ENCODE data around the gene FXYD3.
A peak's percentile ranks its signal among the peaks of the same experiment; 100 is the strongest.

FXYD3 gene

GRCh38 chr19:35106291-35106583 lies 9.4 kb upstream of the FXYD3 start:
- DNase-seq (ENCODE audit: low read depth in 3 of 3), result no peak

GRCh38 chr19:35106898-35107541 lies 8.6 kb upstream of the FXYD3 start:
- DNase-seq (ENCODE audit: low read depth in 3 of 3), result no peak

- no peak for DNase-seq (ENCODE audit: low read depth in 3 of 3)
Measured at GRCh38 chr19:35107545-35107944, 8.1 kb upstream of the FXYD3 start.

GRCh38 chr19:35108730-35109129 lies 6.9 kb upstream of the FXYD3 start:
- DNase-seq (ENCODE audit: low read depth in 3 of 3), result no peak

- no peak for DNase-seq (ENCODE audit: low read depth in 3 of 3)
Measured at GRCh38 chr19:35109395-35110112, 6.1 kb upstream of the FXYD3 start.

- no peak for DNase-seq (ENCODE audit: low read depth in 3 of 3)
Measured at GRCh38 chr19:35110974-35111373, 4.6 kb upstream of the FXYD3 start.

GRCh38 chr19:35112995-35113688 lies 2.5 kb upstream of the FXYD3 start:
- DNase-seq (ENCODE audit: low read depth in 3 of 3), result no peak

- DNase-seq (ENCODE audit: low read depth in 3 of 3), result peak; percentile 41 to 61 (median 54)
Measured at GRCh38 chr19:35114353-35115176, 1.1 kb upstream of the FXYD3 start.

GRCh38 chr19:35116072-35116801 lies 614 bp downstream of the FXYD3 start:
- no peak for DNase-seq (ENCODE audit: low read depth in 3 of 3)

GRCh38 chr19:35117116-35117515 lies 1.5 kb downstream of the FXYD3 start:
- no peak for DNase-seq (ENCODE audit: low read depth in 3 of 3)

- DNase-seq (ENCODE audit: low read depth in 3 of 3), result no peak
Measured at GRCh38 chr19:35117799-35118198, 2.2 kb downstream of the FXYD3 start.

- DNase-seq (ENCODE audit: low read depth in 3 of 3), result no peak
Measured at GRCh38 chr19:35118268-35119020, 2.8 kb downstream of the FXYD3 start.

GRCh38 chr19:35119091-35119490 lies 3.5 kb downstream of the FXYD3 start:
- no peak for DNase-seq (ENCODE audit: low read depth in 3 of 3)

GRCh38 chr19:35119578-35120155 lies 4.0 kb downstream of the FXYD3 start:
- DNase-seq (ENCODE audit: low read depth in 3 of 3), result no peak

GRCh38 chr19:35120492-35120891 lies 4.9 kb downstream of the FXYD3 start:
- no peak for DNase-seq (ENCODE audit: low read depth in 3 of 3)

- no peak for DNase-seq (ENCODE audit: low read depth in 3 of 3)
Measured at GRCh38 chr19:35120898-35121297, 5.3 kb downstream of the FXYD3 start.

GRCh38 chr19:35122687-35123551 lies 7.3 kb downstream of the FXYD3 start:
- DNase-seq (ENCODE audit: low read depth in 3 of 3), result no peak

GRCh38 chr19:35123573-35123972 lies 8.0 kb downstream of the FXYD3 start:
- no peak for DNase-seq (ENCODE audit: low read depth in 3 of 3)
